H9 (cell line): ENCODE results near the gene PAGR1. TPM values are rescaled to one million over a fixed set of nuclear protein-coding genes. Genes with fewer than 3 reads are reported as not detected.
"Not testable (repeated sequence)": the region's sequence is repeated elsewhere in the genome, so short reads cannot be mapped to it uniquely, and the experiment has no call there.

ENCODE experiments used
- DNase-seq: peaks from one replicate; pipeline ENCODE4 v3.0.0-alpha.2; 2017
- H2AFZ ChIP-seq: one replicate; pipeline ENCODE4 v1.6.1; 2013; ENCODE audit warnings: mild to moderate bottlenecking, low read length, control low read depth, moderate library complexity
- H2AK5ac ChIP-seq: 2 replicates; pipeline ENCODE4 v1.6.1; 2013; ENCODE audit warnings: low read length, control low read depth, mixed read lengths; ENCODE audit not compliant: insufficient read length
- H2BK120ac ChIP-seq: one replicate; pipeline ENCODE4 v1.6.1; 2013; ENCODE audit warnings: low read depth, mild to moderate bottlenecking, low read length, control low read depth, inconsistent platforms; ENCODE audit not compliant: poor library complexity, severe bottlenecking
- H2BK12ac ChIP-seq: 2 replicates; pipeline ENCODE4 v1.6.1; 2013; ENCODE audit warnings: low read length, control low read depth, mixed read lengths, low read depth; ENCODE audit not compliant: insufficient read length
- H2BK15ac ChIP-seq: 2 replicates; pipeline ENCODE4 v1.6.1; 2013; ENCODE audit warnings: low read depth, low read length, control low read depth
- H2BK20ac ChIP-seq: one replicate; pipeline ENCODE4 v1.6.1; 2013; ENCODE audit warnings: low read depth, mild to moderate bottlenecking, low read length, control low read depth, inconsistent platforms; ENCODE audit not compliant: poor library complexity, severe bottlenecking
- H2BK5ac ChIP-seq: 2 replicates; pipeline ENCODE4 v1.6.1; 2013; ENCODE audit warnings: low read length, control low read depth, mixed read lengths; ENCODE audit not compliant: insufficient read length
- H3K14ac ChIP-seq: 2 replicates; pipeline ENCODE4 v1.6.1; 2013; ENCODE audit warnings: low read length, control low read depth; ENCODE audit not compliant: insufficient read depth
- H3K18ac ChIP-seq: 2 replicates; pipeline ENCODE4 v1.6.1; 2013; ENCODE audit warnings: low read depth, mild to moderate bottlenecking, mixed read lengths, low read length, control low read depth; ENCODE audit not compliant: insufficient read length
- H3K23ac ChIP-seq: 2 replicates; pipeline ENCODE4 v1.6.1; 2013; ENCODE audit warnings: low read length, control low read depth, mixed read lengths, low read depth; ENCODE audit not compliant: insufficient read length
- H3K23me2 ChIP-seq: 2 replicates; pipeline ENCODE4 v1.6.1; 2013; ENCODE audit warnings: low read depth, mild to moderate bottlenecking, mixed read lengths, low read length, control low read depth; ENCODE audit not compliant: insufficient read length, poor library complexity, severe bottlenecking
- H3K27ac ChIP-seq: 2 replicates; pipeline ENCODE4 v1.5.1; 2013; ENCODE audit warnings: low read length, control low read depth, mixed read lengths, low read depth; ENCODE audit not compliant: insufficient read length
- H3K27me3 ChIP-seq: 2 replicates; pipeline ENCODE4 v1.6.1; 2013; ENCODE audit warnings: low read length, control low read depth, inconsistent platforms; ENCODE audit not compliant: insufficient read depth
- H3K4ac ChIP-seq: 2 replicates; pipeline ENCODE4 v1.6.1; 2013; ENCODE audit warnings: low read depth, mild to moderate bottlenecking, control low read depth, inconsistent platforms, low read length, moderate library complexity
- H3K4me1 ChIP-seq: 2 replicates; pipeline ENCODE4 v1.6.1; 2013; ENCODE audit warnings: low read length, control low read depth, inconsistent platforms; ENCODE audit not compliant: insufficient read depth
- H3K4me2 ChIP-seq: 2 replicates; pipeline ENCODE4 v1.6.1; 2013; ENCODE audit warnings: low read length, control low read depth, mixed read lengths; ENCODE audit not compliant: insufficient read length, insufficient read depth
- H3K56ac ChIP-seq: 2 replicates; pipeline ENCODE4 v1.6.1; 2013; ENCODE audit warnings: low read depth, mild to moderate bottlenecking, mixed read lengths, low read length, control low read depth; ENCODE audit not compliant: insufficient read length
- H3K79me1 ChIP-seq: 2 replicates; pipeline ENCODE4 v1.6.1; 2013; ENCODE audit warnings: low read depth, mild to moderate bottlenecking, moderate library complexity, low read length, control low read depth, inconsistent platforms; ENCODE audit not compliant: insufficient read depth, poor library complexity, severe bottlenecking
- H3K79me2 ChIP-seq: 2 replicates; pipeline ENCODE4 v1.6.1; 2013; ENCODE audit warnings: low read length, control low read depth, inconsistent platforms; ENCODE audit not compliant: insufficient read depth
- H3K9ac ChIP-seq: 2 replicates; pipeline ENCODE4 v1.6.1; 2013; ENCODE audit warnings: low read length, control low read depth, mixed read lengths; ENCODE audit not compliant: insufficient read length; ENCODE audit errors: extremely low read depth
- H3K9me3 ChIP-seq: one replicate; pipeline ENCODE4 v1.6.1; 2013; ENCODE audit warnings: low read depth, low read length, inconsistent platforms; ENCODE audit not compliant: control insufficient read depth
- H3T11ph ChIP-seq: one replicate; pipeline ENCODE4 v1.6.1; 2013; ENCODE audit warnings: mild to moderate bottlenecking, low read length, control low read depth, inconsistent platforms
- H4K20me1 ChIP-seq: one replicate; pipeline ENCODE4 v1.6.1; 2013; ENCODE audit not compliant: control insufficient read depth, insufficient read length, insufficient read depth
- H4K5ac ChIP-seq: 2 replicates; pipeline ENCODE4 v1.6.1; 2013; ENCODE audit warnings: low read depth, mild to moderate bottlenecking, mixed read lengths, low read length, control low read depth; ENCODE audit not compliant: insufficient read length
- H4K8ac ChIP-seq: replicated peaks from 2 replicates; pipeline ENCODE4 v1.6.1; 2013; ENCODE audit warnings: low read length, control low read depth, mixed read lengths, low read depth; ENCODE audit not compliant: insufficient read length
- H4K91ac ChIP-seq: 2 replicates; pipeline ENCODE4 v1.6.1; 2013; ENCODE audit warnings: low read depth, mild to moderate bottlenecking, moderate library complexity, mixed read lengths, low read length, control low read depth; ENCODE audit not compliant: insufficient read length
- H3K27ac Mint-ChIP-seq, 3 experiments: 2 replicates in 2 of 3; 3 replicates in 1 of 3; pipeline ENCODE4 v1.8.0; 2020 to 2021; ENCODE audit warnings: mixed read lengths in 3 of 3, mild to moderate bottlenecking in 1 of 3, moderate library complexity in 1 of 3
- H3K27me3 Mint-ChIP-seq: 2 replicates; pipeline ENCODE4 v1.8.0; 2021; ENCODE audit warnings: low read depth, mild to moderate bottlenecking, moderate library complexity, mixed read lengths
- H3K36me3 Mint-ChIP-seq, 3 experiments: 2 replicates in 2 of 3; 3 replicates in 1 of 3; pipeline ENCODE4 v1.8.0; 2020 to 2021; ENCODE audit warnings: low read depth in 3 of 3, mixed read lengths in 3 of 3; ENCODE audit not compliant: insufficient read depth in 1 of 3
- H3K4me1 Mint-ChIP-seq, 2 experiments: 2 replicates each; pipeline ENCODE4 v1.8.0; 2020; ENCODE audit warnings: mixed read lengths in 2 of 2
- H3K4me3 Mint-ChIP-seq, 2 experiments: 2 replicates in 1 of 2; 3 replicates in 1 of 2; pipeline ENCODE4 v1.8.0; 2020 to 2021; ENCODE audit warnings: mild to moderate bottlenecking in 2 of 2, mixed read lengths in 2 of 2, moderate library complexity in 1 of 2
- H3K9me3 Mint-ChIP-seq, 2 experiments: 2 replicates in 1 of 2; 3 replicates in 1 of 2; pipeline ENCODE4 v1.8.0; 2020; ENCODE audit warnings: mild to moderate bottlenecking in 2 of 2, mixed read lengths in 2 of 2, moderate library complexity in 1 of 2
- CTCF ChIP-seq: fragments of 200-600 bp; sonication (generic); conservative IDR thresholded peaks from 3 replicates; pipeline ENCODE4 v1.8.0; 2021; ENCODE audit warnings: antibody characterized with exemption, mild to moderate bottlenecking
- WGBS: extraction: QIAGEN DNeasy Blood & Tissue Kit; methylation state at CpG from one replicate; pipeline ENCODE4 v1.1.7; 2013; ENCODE audit warnings: missing lambda C conversion rate, low lambda C conversion rate, mixed read lengths; ENCODE audit not compliant: insufficient read length; ENCODE audit errors: extremely low coverage; 5-methylcytosine and 5-hydroxymethylcytosine counted together
- total RNA-seq: library from RNA; stranded (reverse); gene quantifications from 2 replicates; pipeline ENCODE4 v1.2.1, GENCODE V29; 2021

Gene PAGR1
- total RNA-seq, 1 experiment from 2014 or later = 65.3 TPM

GRCh38 chr16:29791845-29792807, 23.8 kb upstream of the PAGR1 start:
- peaks cover 4% of the 10 kb centered on the region for H3K27me3 Mint-ChIP-seq

DNA sequence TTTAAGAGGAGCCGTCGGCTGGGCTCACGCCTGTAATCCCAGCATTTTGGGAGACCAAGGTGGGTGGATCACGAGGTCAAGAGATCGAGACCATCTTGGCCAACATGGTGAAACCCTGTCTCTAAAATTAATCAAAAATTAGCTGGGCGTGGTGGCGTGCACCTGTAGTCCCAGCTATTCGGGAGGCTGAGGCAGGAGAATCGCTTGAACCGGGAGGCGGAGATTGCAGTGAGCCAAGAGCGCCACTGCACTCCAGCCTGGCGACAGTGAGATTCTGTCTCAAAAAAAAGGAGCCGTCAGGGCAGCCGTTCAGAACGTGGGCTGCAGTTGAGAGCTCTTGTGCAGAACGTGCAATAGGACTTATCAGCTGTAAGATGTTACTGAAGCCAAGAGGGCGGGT, 22.8 kb upstream of the PAGR1 start:
- H3K9me3 ChIP-seq, H2BK5ac ChIP-seq, H3K9me3 Mint-ChIP-seq, H3K27ac ChIP-seq, H2BK120ac ChIP-seq, H3K4me2 ChIP-seq, H3K79me1 ChIP-seq, H4K91ac ChIP-seq, H3K14ac ChIP-seq, H4K5ac ChIP-seq, H3K9ac ChIP-seq, H3K4me1 ChIP-seq, H3K18ac ChIP-seq, H2BK12ac ChIP-seq, H3K56ac ChIP-seq, H4K20me1 ChIP-seq, H3K27me3 ChIP-seq, H2BK15ac ChIP-seq, H2BK20ac ChIP-seq, H2AFZ ChIP-seq, H3K23ac ChIP-seq, H3T11ph ChIP-seq, H4K8ac ChIP-seq, H3K4ac ChIP-seq, H3K23me2 ChIP-seq, DNase-seq, H3K27me3 Mint-ChIP-seq, H2AK5ac ChIP-seq: not testable (repeated sequence)
- H3K79me2 ChIP-seq = peaks cover 36% of the 10 kb centered on the region
- WGBS = no CpG with 5 or more reads among the region's 18 CpGs
- Mint-ChIP-seq H3K27ac (peak overlapping the region in 1 of 3 experiments; percentile 31; a peak in 1 of 7 replicates), H3K4me3 (peak overlapping the region in 1 of 2 experiments; percentile 53; a peak in 1 of 5 replicates), H3K36me3 (peaks cover 26 to 57% (median 42%) of the 10 kb centered on the region in 3 experiments; a peak in 6 of 7 replicates), H3K4me1 (peaks cover 20 to 25% of the 10 kb centered on the region in 2 experiments)

More at GRCh38 chr16:29791845-29792807, 23.8 kb upstream of the PAGR1 start:
- no peak overlapping the region for H2BK15ac ChIP-seq
- peaks cover 7% of the 10 kb centered on the region for H3K79me1 ChIP-seq
- no peaks in the 10 kb centered on the region for H4K20me1 ChIP-seq
- H3K9me3 Mint-ChIP-seq = no peaks in the 10 kb centered on the region
- no peak overlapping the region for H3K14ac ChIP-seq
- DNase-seq = no peak
- no peak overlapping the region for H3K27ac ChIP-seq
- H3K27me3 ChIP-seq = no peaks in the 10 kb centered on the region
- H3K23ac ChIP-seq = no peak overlapping the region
- H3K27ac Mint-ChIP-seq = peak overlapping the region in 2 of 3 experiments; percentile 23 to 27; a peak in 5 of 7 replicates
- H2BK120ac ChIP-seq = no peak overlapping the region
- no peak overlapping the region for H2AK5ac ChIP-seq
- no peak overlapping the region for H4K8ac ChIP-seq
- H3K9me3 ChIP-seq = no peaks in the 10 kb centered on the region
- WGBS = no CpG with 5 or more reads among the region's 9 CpGs
- peaks cover 36% of the 10 kb centered on the region for H3K79me2 ChIP-seq
- H3K9ac ChIP-seq = peak overlapping the region; percentile 73
- H3K4me3 Mint-ChIP-seq = peak overlapping the region; percentile 97 to 98
- no peak overlapping the region for H3T11ph ChIP-seq
- no peak overlapping the region for H2BK12ac ChIP-seq
- H4K5ac ChIP-seq = no peak overlapping the region
- peaks cover 20 to 25% of the 10 kb centered on the region in 2 experiments for H3K4me1 Mint-ChIP-seq
- TF ChIP-seq CTCF = no peak
- no peaks in the 10 kb centered on the region; the same call in 1 of the 2 replicates for H3K4me1 ChIP-seq
- no peak overlapping the region for H2BK20ac ChIP-seq
- H3K4me2 ChIP-seq = peak overlapping the region; percentile 64
- H2BK5ac ChIP-seq = no peak overlapping the region
- peaks cover 18 to 47% (median 32%) of the 10 kb centered on the region in 3 experiments; a peak in 6 of 7 replicates for H3K36me3 Mint-ChIP-seq
- H4K91ac ChIP-seq = no peak overlapping the region
- H3K23me2 ChIP-seq = peaks cover 5% of the 10 kb centered on the region
- no peak overlapping the region for H3K4ac ChIP-seq
- no peak overlapping the region for H3K18ac ChIP-seq
- no peak overlapping the region for H2AFZ ChIP-seq
- no peak overlapping the region for H3K56ac ChIP-seq
